OCI-LY7 (cell line): ENCODE measurements around the gene C12orf75. TPM values are rescaled to one million over a fixed set of nuclear protein-coding genes. Genes with fewer than 3 reads are reported as not detected.

Experiments
- BruUV-seq: library from RNA; stranded (reverse); fragments of 400-500 nt; replicated peaks from 2 replicates; lab custom pipeline; 2021; lab: Mats Ljungman, UMichigan
- CTCF ChIA-PET: fragments of 300-600 bp; sonication (Branson Sonifier 250); formaldehyde crosslinking; loops from one replicate; lab custom pipeline; 2022; ENCODE audit warnings: antibody characterized with exemption; ENCODE audit not compliant: unreplicated experiment; lab: Charles Lee
- POLR2A ChIA-PET: fragments of 300-600 bp; sonication (Branson Sonifier 250); formaldehyde crosslinking; loops from one replicate; lab custom pipeline; 2022; ENCODE audit warnings: antibody characterized with exemption; lab: Charles Lee
- DNase-seq: peaks from one replicate; pipeline ENCODE4 v3.0.0-alpha.2; 2015; ENCODE audit warnings: low spot score
- H2AFZ ChIP-seq: fragments of 200-600 bp; sonication (generic), shearing (Covaris generic); 2 replicates; pipeline ENCODE4 v1.6.1; 2014; ENCODE audit warnings: mild to moderate bottlenecking, antibody characterized with exemption, low read length, moderate library complexity
- H3K27ac ChIP-seq: fragments of 200-600 bp; sonication (generic); 2 replicates; pipeline ENCODE4 v1.5.1; 2014; ENCODE audit warnings: mixed run types, low read depth, mild to moderate bottlenecking, moderate library complexity, low read length, inconsistent platforms; ENCODE audit not compliant: poor library complexity, severe bottlenecking
- H3K36me3 ChIP-seq: fragments of 200-600 bp; sonication (generic); 2 replicates; pipeline ENCODE4 v1.6.1; 2014; ENCODE audit warnings: mild to moderate bottlenecking, antibody characterized with exemption, low read length, moderate library complexity, mixed read lengths; ENCODE audit not compliant: insufficient read depth
- H3K4me1 ChIP-seq: fragments of 200-600 bp; sonication (generic); 2 replicates; pipeline ENCODE4 v1.5.1; 2014; ENCODE audit warnings: mild to moderate bottlenecking, low read length; ENCODE audit not compliant: insufficient read depth, poor library complexity, severe bottlenecking
- H3K4me2 ChIP-seq: fragments of 200-600 bp; sonication (generic); 2 replicates; pipeline ENCODE4 v1.6.1; 2014; ENCODE audit warnings: mild to moderate bottlenecking, low read length
- H3K4me3 ChIP-seq: fragments of 200-600 bp; sonication (generic); 2 replicates; pipeline ENCODE4 v1.5.1; 2014; ENCODE audit warnings: mild to moderate bottlenecking, low read depth, low read length; ENCODE audit not compliant: poor library complexity, severe bottlenecking
- H3K79me2 ChIP-seq: fragments of 200-600 bp; sonication (generic); 2 replicates; pipeline ENCODE4 v1.6.1; 2016; ENCODE audit warnings: low read depth, mild to moderate bottlenecking, low read length, moderate library complexity, mixed read lengths; ENCODE audit not compliant: insufficient read depth
- H3K9me2 ChIP-seq: fragments of 200-600 bp; sonication (generic); 2 replicates; pipeline ENCODE4 v1.6.1; 2016; ENCODE audit warnings: mild to moderate bottlenecking, low read length, mixed read lengths; ENCODE audit not compliant: insufficient read depth
- H3K9me3 ChIP-seq: fragments of 200-600 bp; sonication (generic); 2 replicates; pipeline ENCODE4 v1.6.1; 2014; ENCODE audit warnings: mild to moderate bottlenecking, mixed run types, low read length, mixed read lengths
- H4K20me1 ChIP-seq: fragments of 200-600 bp; sonication (generic); 2 replicates; pipeline ENCODE4 v1.6.1; 2014; ENCODE audit warnings: mild to moderate bottlenecking, antibody characterized with exemption, low read length, moderate library complexity, mixed read lengths; ENCODE audit not compliant: insufficient read depth
- CTCF ChIP-seq: fragments of 200-600 bp; sonication (generic); conservative IDR thresholded peaks from 2 replicates; pipeline ENCODE4 v1.5.1; 2014; ENCODE audit warnings: mild to moderate bottlenecking, antibody characterized with exemption, low read length, moderate library complexity, mixed read lengths
- EZH2phosphoT487 ChIP-seq: fragments of 200-600 bp; sonication (generic); IDR thresholded peaks from 2 replicates; pipeline ENCODE4 v1.6.1; 2018; ENCODE audit warnings: low read depth, borderline replicate concordance, mild to moderate bottlenecking, mixed run types, antibody characterized with exemption, low read length, moderate library complexity, mixed read lengths
- intact Hi-C: fragments of 100-400 bp; cut with micrococcal nuclease; formaldehyde crosslinking; loops from one replicate; pipeline ENCODE4 v1.10.0; 2022; ENCODE audit not compliant: unreplicated experiment
- total RNA-seq, 2 experiments: library from RNA; depleted of rRNA in 1 of 2; stranded (reverse); fragments of >200 nt in 1 of 2; shearing (Covaris generic) in 1 of 2; gene quantifications; 2 replicates each; pipeline ENCODE4 v1.2.3, GENCODE V29; 2014 to 2022

Gene C12orf75
- total RNA-seq, 2 experiments from 2014 or later = 147 to 505 TPM

GRCh38 chr12:105417732-105418131 is 87.2 kb downstream of the C12orf75 start:
- Histone ChIP-seq H3K4me2 (no peak overlapping the region), H3K4me3 (no peak overlapping the region)
- CTCF ChIA-PET = no interaction called here

GRCh38 chr12:105418229-105418628 is 87.7 kb downstream of the C12orf75 start:
- Histone ChIP-seq H3K27ac (no peak overlapping the region), H3K9me2 (no peaks in the 10 kb centered on the region), H3K4me2 (no peak overlapping the region), H3K4me3 (no peak overlapping the region), H2AFZ (no peak overlapping the region), H3K4me1 (no peaks in the 10 kb centered on the region), H4K20me1 (no peaks in the 10 kb centered on the region), H3K79me2 (no peaks in the 10 kb centered on the region), H3K9me3 (no peaks in the 10 kb centered on the region), H3K36me3 (no peaks in the 10 kb centered on the region)
- TF ChIP-seq CTCF (no peak), EZH2phosphoT487 (no peak)
- intact Hi-C loops = no loop called here
- ChIA-PET POLR2A (no interaction called here), CTCF (no interaction called here)
- DNase-seq = no peak
- BruUV-seq = no TSS peak

More at GRCh38 chr12:105417732-105418131, 87.2 kb downstream of the C12orf75 start:
- H3K27ac ChIP-seq = no peak overlapping the region
- POLR2A ChIA-PET = interaction anchor here (0.7 kb wide), 1 partner anchor 345 kb away, joined by 3 read pairs; no protein-coding TSS in a partner anchor
- no peaks in the 10 kb centered on the region for H3K9me2 ChIP-seq
- no peaks in the 10 kb centered on the region for H3K79me2 ChIP-seq
- no TSS peak for BruUV-seq
- H3K9me3 ChIP-seq = no peaks in the 10 kb centered on the region
- no peak overlapping the region for H2AFZ ChIP-seq
- H4K20me1 ChIP-seq = no peaks in the 10 kb centered on the region
- no peaks in the 10 kb centered on the region for H3K36me3 ChIP-seq
- intact Hi-C loops = no loop called here
- DNase-seq = no peak
- no peak for TF ChIP-seq EZH2phosphoT487
- TF ChIP-seq CTCF = no peak
- no peaks in the 10 kb centered on the region for H3K4me1 ChIP-seq

GRCh38 chr12:105418821-105419291 is 88.4 kb downstream of the C12orf75 start:
- Histone ChIP-seq H3K4me3 (no peak overlapping the region), H3K79me2 (no peaks in the 10 kb centered on the region), H3K9me2 (no peaks in the 10 kb centered on the region), H3K4me1 (no peaks in the 10 kb centered on the region), H3K27ac (no peak overlapping the region), H4K20me1 (no peaks in the 10 kb centered on the region), H3K4me2 (no peak overlapping the region), H2AFZ (no peak overlapping the region), H3K36me3 (no peaks in the 10 kb centered on the region), H3K9me3 (no peaks in the 10 kb centered on the region)
- CTCF ChIA-PET = no interaction called here
- TF ChIP-seq CTCF (no peak), EZH2phosphoT487 (no peak)
- BruUV-seq = no TSS peak
- no peak for DNase-seq
- intact Hi-C loops = no loop called here
- POLR2A ChIA-PET = no interaction called here
